Ectodermal cell (in vitro differentiated cells): ENCODE results near the gene DMD.

Experiments used
- H3K27ac ChIP-seq: 2 replicates; pipeline ENCODE4 v1.7.0; 2013; ENCODE audit warnings: mild to moderate bottlenecking, low read depth, low read length; ENCODE audit not compliant: insufficient read depth, poor library complexity, severe bottlenecking
- H3K27me3 ChIP-seq: 2 replicates; pipeline ENCODE4 v1.7.0; 2013; ENCODE audit warnings: mild to moderate bottlenecking, low read length; ENCODE audit not compliant: insufficient read depth, control insufficient read depth, poor library complexity, severe bottlenecking
- H3K36me3 ChIP-seq: one replicate; pipeline ENCODE4 v1.7.0; 2013; ENCODE audit warnings: low read length; ENCODE audit not compliant: control insufficient read depth, insufficient read depth
- H3K4me1 ChIP-seq: one replicate; pipeline ENCODE4 v1.7.0; 2013; ENCODE audit warnings: low read length; ENCODE audit not compliant: control insufficient read depth, insufficient read depth
- H3K4me3 ChIP-seq: 2 replicates; pipeline ENCODE4 v1.7.0; 2013; ENCODE audit warnings: low read depth, low read length, control low read depth; ENCODE audit not compliant: insufficient read depth
- H3K9me3 ChIP-seq: 2 replicates; pipeline ENCODE4 v1.7.0; 2013; ENCODE audit warnings: mild to moderate bottlenecking, low read length, moderate library complexity; ENCODE audit not compliant: control insufficient read depth
- WGBS, 2 experiments: methylation state at CpG; one replicate each; pipeline ENCODE4 v1.1.7; 2013; ENCODE audit warnings: missing lambda C conversion rate in 2 of 2; 5-methylcytosine and 5-hydroxymethylcytosine counted together

Gene DMD

DNA sequence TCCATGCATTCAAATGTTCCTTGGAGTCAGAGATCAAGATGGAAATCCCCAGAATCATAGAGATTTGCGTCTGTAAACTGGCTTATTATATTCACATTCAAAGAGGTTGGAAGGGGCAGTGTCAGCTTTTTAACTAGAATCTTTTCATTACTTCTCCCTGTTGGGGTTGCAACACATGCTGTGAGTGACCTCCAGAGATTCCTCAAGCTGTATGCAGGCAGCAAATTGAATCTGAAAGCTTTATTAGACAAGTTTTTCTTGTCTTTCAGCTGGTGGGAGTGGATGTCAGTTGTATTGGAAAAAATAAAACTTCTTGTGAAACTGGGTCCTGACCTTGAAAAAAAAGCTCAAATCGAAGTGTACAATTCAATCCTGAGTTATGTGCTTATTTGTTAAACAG, 1403.0 kb downstream of the DMD start:
- Histone ChIP-seq H3K27ac (no peak overlapping the region), H3K4me1 (peaks cover 5% of the 10 kb centered on the region), H3K9me3 (no peaks in the 10 kb centered on the region), H3K36me3 (no peaks in the 10 kb centered on the region), H3K27me3 (no peaks in the 10 kb centered on the region), H3K4me3 (no peak overlapping the region)
- 45 to 100% methylated on average over 1 to 2 of the region's 2 CpGs for WGBS, 2 experiments

DNA sequence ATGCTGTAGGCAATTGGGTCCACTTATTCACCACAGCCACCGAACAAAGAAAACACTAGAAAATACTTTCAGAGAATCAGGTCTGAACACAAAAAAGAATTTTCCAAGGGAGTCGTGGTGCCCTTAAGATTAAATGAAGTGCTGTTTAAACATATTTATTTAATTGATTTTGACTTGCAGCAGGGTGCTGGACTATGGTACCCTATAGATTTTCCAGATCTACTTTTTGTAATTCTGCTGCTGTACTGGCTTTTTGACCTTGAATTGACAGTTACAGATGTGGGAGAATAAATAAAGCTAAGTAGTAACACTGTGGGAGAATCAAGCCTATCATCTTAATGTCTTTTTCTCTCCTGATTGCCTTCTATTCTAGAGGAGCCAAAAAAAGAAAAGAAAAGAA, 1404.2 kb downstream of the DMD start:
- 100% methylated on average over 1 to 2 of the region's 2 CpGs for WGBS, 2 experiments
- H3K27ac ChIP-seq, result no peak overlapping the region
- peaks cover 5% of the 10 kb centered on the region for H3K4me1 ChIP-seq
- H3K4me3 ChIP-seq, result no peak overlapping the region
- H3K27me3 ChIP-seq, result no peaks in the 10 kb centered on the region
- H3K9me3 ChIP-seq, result no peaks in the 10 kb centered on the region
- H3K36me3 ChIP-seq, result no peaks in the 10 kb centered on the region

DNA sequence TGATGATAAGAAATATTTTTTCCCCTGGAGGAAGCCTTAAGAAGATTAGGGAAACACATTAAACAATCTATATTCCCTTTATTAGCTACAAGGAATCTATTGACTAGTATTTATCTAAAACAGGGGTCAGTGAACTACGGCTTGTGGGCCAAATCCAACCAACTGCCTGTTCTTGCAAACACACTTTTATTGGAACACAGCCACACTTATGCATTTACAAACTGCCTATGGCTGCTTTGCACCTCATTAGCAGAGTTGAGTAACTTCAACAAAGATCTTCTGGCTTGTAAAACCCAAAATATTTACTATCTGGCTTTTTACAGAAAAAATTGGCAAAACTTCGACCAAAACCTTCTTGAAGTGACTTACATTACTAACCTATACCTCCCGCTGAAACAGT, 1405.6 kb downstream of the DMD start:
- Histone ChIP-seq H3K27me3 (no peaks in the 10 kb centered on the region), H3K4me3 (no peak overlapping the region), H3K9me3 (no peaks in the 10 kb centered on the region), H3K4me1 (peaks cover 5% of the 10 kb centered on the region), H3K27ac (no peak overlapping the region), H3K36me3 (no peaks in the 10 kb centered on the region)
- WGBS, 2 experiments, result 92 to 97% methylated on average over 1 to 2 of the region's 3 CpGs

DNA sequence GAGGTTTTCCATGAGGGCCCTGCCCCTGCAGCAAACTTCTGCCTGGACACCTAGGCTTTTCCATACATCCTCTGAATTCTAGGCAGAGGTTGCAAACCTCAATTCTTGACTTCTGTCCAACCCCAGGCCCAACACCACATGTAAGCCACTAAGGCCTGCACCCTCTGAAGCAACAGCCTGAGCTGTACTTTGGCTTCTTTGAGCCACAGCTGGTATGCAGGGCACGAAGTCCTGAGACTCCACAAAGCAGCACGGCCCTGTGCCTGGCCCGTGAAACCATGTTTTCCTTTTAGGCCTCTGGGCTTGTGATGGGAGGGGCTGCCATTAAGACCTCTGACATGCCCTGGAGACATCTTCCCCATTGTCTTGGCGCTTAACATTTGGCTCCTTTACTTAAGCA, 1411.1 kb downstream of the DMD start:
- Histone ChIP-seq H3K27ac (no peak overlapping the region), H3K4me3 (no peak overlapping the region), H3K27me3 (no peaks in the 10 kb centered on the region), H3K9me3 (no peaks in the 10 kb centered on the region), H3K4me1 (no peaks in the 10 kb centered on the region), H3K36me3 (no peaks in the 10 kb centered on the region)
- WGBS, 2 experiments, result 90% methylated on average over 4 of the region's 4 CpGs

DNA sequence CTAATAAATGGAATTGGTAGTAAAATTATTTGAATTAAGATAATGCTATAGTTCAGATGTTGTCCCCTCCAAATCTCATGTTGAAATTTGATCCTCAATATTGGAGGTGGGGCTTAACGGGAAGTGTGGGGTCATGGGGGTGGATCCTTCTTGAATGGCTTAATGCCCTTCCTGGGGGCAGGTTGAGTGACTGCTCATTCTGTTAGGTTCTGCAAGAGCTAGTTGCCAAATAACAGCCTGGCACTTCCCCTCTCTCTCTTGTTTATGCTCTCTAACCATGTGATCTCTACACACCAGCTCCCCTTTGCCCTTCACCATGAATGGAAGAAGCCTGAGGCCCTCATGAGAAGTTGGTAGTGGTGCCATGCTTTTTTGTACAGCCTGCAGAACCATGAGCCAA, 1414.7 kb downstream of the DMD start:
- Histone ChIP-seq H3K27me3 (no peaks in the 10 kb centered on the region), H3K9me3 (no peaks in the 10 kb centered on the region), H3K4me3 (no peak overlapping the region), H3K36me3 (no peaks in the 10 kb centered on the region), H3K27ac (no peak overlapping the region), H3K4me1 (no peaks in the 10 kb centered on the region)
- 87% methylated on average over 1 of the region's 1 CpG; no CpG with 5 or more reads in 1 of the 2 experiments for WGBS, 2 experiments

DNA sequence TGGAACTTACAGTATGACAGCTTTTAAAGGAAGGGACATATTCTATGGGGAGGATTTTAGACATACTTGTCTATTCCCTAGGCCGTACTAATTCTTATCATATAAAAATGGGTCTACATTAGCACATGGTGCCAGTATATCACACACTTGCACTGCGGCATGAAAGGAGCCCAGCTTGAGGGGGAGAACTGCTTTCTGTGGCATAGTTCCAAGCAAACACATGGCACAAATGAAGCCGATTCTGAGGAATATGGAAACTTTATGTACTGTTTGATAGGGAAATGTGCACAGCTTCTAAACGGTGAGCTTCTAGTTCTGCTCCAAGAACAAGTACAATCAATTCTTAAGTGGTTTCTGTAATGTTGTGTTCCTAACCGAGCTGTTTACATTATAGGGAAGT, 1463.9 kb downstream of the DMD start:
- 89 to 100% methylated on average over 2 to 4 of the region's 5 CpGs for WGBS, 2 experiments

DNA sequence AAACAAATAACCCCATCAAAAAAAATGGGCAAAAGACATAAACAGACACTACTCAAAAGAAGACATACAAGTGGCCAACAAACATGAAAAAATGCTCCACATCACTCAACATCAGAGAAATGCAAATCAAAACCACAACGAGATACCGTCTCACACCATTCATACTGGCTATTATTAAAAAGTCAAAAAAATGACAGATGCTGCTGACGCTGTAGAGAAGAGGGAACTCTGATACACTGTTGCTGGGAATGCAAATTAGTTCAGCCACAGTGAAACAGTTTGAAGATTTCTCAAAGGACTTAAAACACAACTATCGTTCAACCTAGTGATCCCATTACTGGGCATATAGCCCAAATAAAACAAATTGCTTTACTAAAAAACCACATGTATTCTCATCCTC, 1468.3 kb downstream of the DMD start:
- no peaks in the 10 kb centered on the region for H3K4me1 ChIP-seq
- 93 to 97% methylated on average over 4 of the region's 4 CpGs for WGBS, 2 experiments
- H3K27ac ChIP-seq, result no peak overlapping the region
- H3K27me3 ChIP-seq, result no peaks in the 10 kb centered on the region
- no peak overlapping the region for H3K4me3 ChIP-seq
- H3K9me3 ChIP-seq, result no peaks in the 10 kb centered on the region
- H3K36me3 ChIP-seq, result no peaks in the 10 kb centered on the region

More for the DNA sequence above, 1463.9 kb downstream of the DMD start:
- no peaks in the 10 kb centered on the region for H3K4me1 ChIP-seq
- H3K9me3 ChIP-seq, result no peaks in the 10 kb centered on the region
- H3K36me3 ChIP-seq, result no peaks in the 10 kb centered on the region
- H3K27me3 ChIP-seq, result no peaks in the 10 kb centered on the region
- H3K27ac ChIP-seq, result no peak overlapping the region
- no peak overlapping the region for H3K4me3 ChIP-seq

DNA sequence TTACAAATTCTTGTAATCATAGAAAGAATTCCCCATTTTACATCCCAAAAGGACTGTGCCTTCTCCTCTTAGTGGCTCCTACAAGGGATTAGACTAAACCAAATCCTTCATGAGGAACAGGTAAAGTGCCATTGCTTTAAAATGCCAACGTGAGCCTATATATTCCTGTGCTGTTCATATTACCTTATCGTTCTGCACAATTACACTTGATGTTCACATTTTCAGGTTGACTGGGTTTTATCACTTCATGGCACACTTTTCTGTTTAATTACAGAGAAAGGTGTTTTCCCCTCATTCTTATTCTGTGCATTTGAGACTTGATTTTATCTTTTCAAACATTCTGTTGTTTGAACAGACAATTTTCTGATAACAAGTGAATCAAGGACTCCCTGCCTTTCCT, 1493.9 kb downstream of the DMD start:
- H3K9me3 ChIP-seq, result no peaks in the 10 kb centered on the region
- 91 to 94% methylated on average over 2 of the region's 2 CpGs for WGBS, 2 experiments
- no peaks in the 10 kb centered on the region for H3K27me3 ChIP-seq

DNA sequence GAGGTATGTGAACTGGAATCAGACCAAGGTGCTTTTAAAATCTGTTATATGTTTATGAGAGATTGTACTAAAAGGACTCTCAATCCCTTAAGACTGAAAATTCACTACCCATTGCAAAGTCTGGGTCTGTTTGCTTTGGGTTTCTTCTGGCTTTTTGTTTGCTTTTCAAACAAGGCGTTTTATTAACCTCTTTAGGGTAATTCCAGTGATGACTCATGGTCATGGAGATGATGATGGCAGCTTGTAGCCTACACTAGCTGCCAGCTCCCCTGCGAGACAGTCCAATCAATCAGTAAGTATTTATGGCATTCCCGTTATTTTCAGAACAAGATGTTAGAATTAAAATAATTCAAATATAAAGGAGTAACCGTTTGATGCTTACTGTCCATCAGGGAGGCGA, 1495.7 kb downstream of the DMD start:
- H3K4me3 ChIP-seq, result no peak overlapping the region
- no peaks in the 10 kb centered on the region for H3K9me3 ChIP-seq
- no peaks in the 10 kb centered on the region for H3K36me3 ChIP-seq
- no peaks in the 10 kb centered on the region for H3K27me3 ChIP-seq
- H3K4me1 ChIP-seq, result no peaks in the 10 kb centered on the region
- 91 to 98% methylated on average over 3 to 4 of the region's 5 CpGs for WGBS, 2 experiments
- H3K27ac ChIP-seq, result no peak overlapping the region

More for the DNA sequence above, 1493.9 kb downstream of the DMD start:
- Histone ChIP-seq H3K36me3 (no peaks in the 10 kb centered on the region), H3K4me3 (no peak overlapping the region), H3K27ac (no peak overlapping the region), H3K4me1 (no peaks in the 10 kb centered on the region)

DNA sequence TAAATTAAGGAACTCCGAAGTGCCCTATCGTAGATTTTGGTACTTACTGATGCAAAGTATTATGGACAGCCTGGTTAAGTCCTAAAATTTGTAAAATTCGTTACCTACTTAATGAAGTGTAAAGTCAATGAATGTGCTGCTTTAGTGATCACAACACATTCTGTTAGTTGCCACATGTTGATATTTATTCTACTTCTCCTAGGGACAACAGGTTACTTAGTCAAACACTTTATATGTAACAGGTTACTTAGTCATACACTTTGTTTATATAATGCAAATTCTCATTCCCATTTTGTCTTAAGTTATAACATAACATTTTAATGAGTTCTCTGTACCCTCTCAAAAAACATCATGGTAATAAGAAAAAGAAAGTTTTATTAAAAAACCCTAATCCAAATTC, 1496.6 kb downstream of the DMD start:
- Histone ChIP-seq H3K36me3 (no peaks in the 10 kb centered on the region), H3K4me3 (no peak overlapping the region), H3K9me3 (no peaks in the 10 kb centered on the region), H3K27me3 (no peaks in the 10 kb centered on the region), H3K4me1 (no peaks in the 10 kb centered on the region), H3K27ac (no peak overlapping the region)
- WGBS, 2 experiments, result 96 to 100% methylated on average over 2 to 3 of the region's 3 CpGs

DNA sequence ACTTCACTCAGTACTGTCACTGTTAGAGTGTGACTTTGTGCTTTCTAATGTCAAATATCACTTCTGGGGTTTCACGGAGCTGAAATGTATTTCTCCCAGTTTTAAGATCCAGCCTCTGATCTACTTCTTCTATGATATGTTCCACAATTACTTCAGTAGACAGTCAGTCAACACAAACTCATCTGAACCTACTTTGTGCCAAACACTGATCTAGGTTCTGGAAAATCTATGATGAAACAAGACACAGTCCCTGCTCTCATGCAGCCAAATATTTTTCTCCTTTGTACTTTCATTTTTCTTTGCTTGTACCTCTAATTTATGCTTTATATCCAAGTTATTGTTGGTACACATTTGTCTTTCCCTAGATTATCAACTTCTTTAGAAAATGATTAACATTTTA, 1498.2 kb downstream of the DMD start:
- no peaks in the 10 kb centered on the region for H3K9me3 ChIP-seq
- no peak overlapping the region for H3K27ac ChIP-seq
- no peaks in the 10 kb centered on the region for H3K36me3 ChIP-seq
- no peaks in the 10 kb centered on the region for H3K4me1 ChIP-seq
- H3K4me3 ChIP-seq, result no peak overlapping the region
- H3K27me3 ChIP-seq, result no peaks in the 10 kb centered on the region
- WGBS, 2 experiments, result 93 to 100% methylated on average over 1 of the region's 1 CpG
